ENCODE measurements around the gene NOL9. TPM values are rescaled to one million over a fixed set of nuclear protein-coding genes. Genes with fewer than 3 reads are reported as not detected.
A peak's percentile ranks its signal among the peaks of the same experiment; 100 is the strongest.

Gene NOL9
- polyA plus RNA-seq, 1 of the 3 experiments (the other 2 are of a cell fraction): 7.1 TPM

DNA sequence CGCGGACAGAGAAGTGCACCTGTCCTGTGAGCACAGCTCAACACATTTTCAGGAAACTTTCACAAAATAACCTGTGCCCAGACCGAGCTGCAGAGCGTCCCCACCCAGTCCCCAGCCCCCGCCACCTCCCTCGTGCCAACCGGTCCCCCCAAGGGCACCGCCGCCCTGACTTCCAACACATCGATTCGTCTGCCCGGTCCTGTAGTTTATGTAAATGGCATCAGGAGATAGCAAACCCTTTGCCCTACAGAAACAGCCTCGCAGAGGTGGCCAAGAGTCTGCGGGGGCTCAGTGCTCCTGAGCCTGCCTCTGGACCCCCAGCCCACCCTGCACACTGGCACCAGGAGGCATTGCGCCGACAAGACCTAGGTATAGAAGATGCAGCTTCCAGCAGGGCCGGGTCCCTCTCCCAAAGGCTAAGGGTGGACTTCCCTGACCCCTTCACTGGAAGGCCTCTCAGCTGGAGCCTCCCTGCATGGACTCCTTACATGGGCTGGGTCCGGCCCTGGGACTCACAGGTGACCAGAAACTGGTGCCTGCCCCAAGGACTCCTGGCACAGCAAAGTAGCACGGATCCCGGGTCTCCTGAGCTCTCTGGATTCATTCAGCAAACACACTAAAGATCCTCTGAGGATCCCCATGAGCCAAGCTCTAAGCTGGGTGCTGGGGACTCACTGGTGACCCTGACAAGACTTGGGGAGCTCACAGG, 56.3 kb downstream of the NOL9 start:
- Histone ChIP-seq H3K79me2 (ENCODE audit: insufficient read depth) (peaks cover 7% of the 10 kb centered on the region; the same call in 1 of the 2 replicates), H3F3A (replicated peaks; ENCODE audit: insufficient read depth) (peaks cover 10% of the 10 kb centered on the region), H3K27me3 (ENCODE audit: insufficient read depth) (no peaks in the 10 kb centered on the region), H3K4me1 (ENCODE audit: control insufficient read depth in 1 of 2, insufficient read depth in 2 of 2, low read depth in 1 of 2, low read length in 1 of 2) (peaks cover 0 to 72% of the 10 kb centered on the region in 2 experiments; a peak in 2 of 4 replicates), H3K4me2 (peak overlapping the region; percentile 82; the same call in 1 of the 2 replicates), H2AFZ (ENCODE audit: low read depth) (0 out of 2 replicates have a peak overlapping the region, but pooled peaks have one; percentile 70), H3K9ac (no peak overlapping the region; the same call in 1 of the 2 replicates), H3K4me3 (ENCODE audit: low read depth in 2 of 2, low read length in 1 of 2) (peak overlapping the region; percentile 65 to 67), H4K20me1 (ENCODE audit: insufficient read depth) (no peaks in the 10 kb centered on the region), H3K9me3 (no peaks in the 10 kb centered on the region), H3K36me3 (replicated peaks in 1 of 2; ENCODE audit: control insufficient read depth in 1 of 2, insufficient read depth in 2 of 2, low read length in 1 of 2) (no peaks in the 10 kb centered on the region), H3K27ac (ENCODE audit: low read depth in 2 of 2, low read length in 1 of 2) (peak overlapping the region in 1 of 2 experiments; percentile 78; a peak in 2 of 4 replicates), H3K9me2 (no peaks in the 10 kb centered on the region)
- CTCF ChIA-PET: interaction anchor here (0.7 to 17.4 kb wide), 6 partner anchors 8 to 57 kb away, joined by 3 to 211 read pairs (median 6); partner anchors contain the start of genes PLEKHG5 and TAS1R1
- TF ChIP-seq, protein P1, sequence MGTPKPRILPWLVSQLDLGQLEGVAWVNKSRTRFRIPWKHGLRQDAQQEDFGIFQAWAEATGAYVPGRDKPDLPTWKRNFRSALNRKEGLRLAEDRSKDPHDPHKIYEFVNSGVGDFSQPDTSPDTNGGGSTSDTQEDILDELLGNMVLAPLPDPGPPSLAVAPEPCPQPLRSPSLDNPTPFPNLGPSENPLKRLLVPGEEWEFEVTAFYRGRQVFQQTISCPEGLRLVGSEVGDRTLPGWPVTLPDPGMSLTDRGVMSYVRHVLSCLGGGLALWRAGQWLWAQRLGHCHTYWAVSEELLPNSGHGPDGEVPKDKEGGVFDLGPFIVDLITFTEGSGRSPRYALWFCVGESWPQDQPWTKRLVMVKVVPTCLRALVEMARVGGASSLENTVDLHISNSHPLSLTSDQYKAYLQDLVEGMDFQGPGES (IDR thresholded peaks at IDR 0.05; ENCODE audit: low read depth, low read length): no peak
- TF ChIP-seq NFIC (IDR thresholded peaks at IDR 0.05; ENCODE audit: borderline replicate concordance) (no peak), ELF1 (IDR thresholded peaks at IDR 0.05) (no peak), CHD2 (IDR thresholded peaks at IDR 0.05; ENCODE audit: low read length, partially characterized antibody) (no peak), SMC3 (IDR thresholded peaks at IDR 0.05; ENCODE audit: low read depth, low read length) (no peak), GATA2 (CRISPR knock-in tag; IDR thresholded peaks at IDR 0.05) (no peak), JUND (IDR thresholded peaks at IDR 0.05) (no peak), NRF1 (IDR thresholded peaks at IDR 0.05; ENCODE audit: low read depth, low read length) (no peak), FOXJ3 (CRISPR knock-in tag; IDR thresholded peaks at IDR 0.05) (no peak), RXRA (IDR thresholded peaks at IDR 0.05; ENCODE audit: borderline replicate concordance, low read depth) (no peak), POLR2AphosphoS5 (IDR thresholded peaks at IDR 0.05; ENCODE audit: low read depth, low read length) (no peak)
- TF ChIP-seq, protein P2, sequence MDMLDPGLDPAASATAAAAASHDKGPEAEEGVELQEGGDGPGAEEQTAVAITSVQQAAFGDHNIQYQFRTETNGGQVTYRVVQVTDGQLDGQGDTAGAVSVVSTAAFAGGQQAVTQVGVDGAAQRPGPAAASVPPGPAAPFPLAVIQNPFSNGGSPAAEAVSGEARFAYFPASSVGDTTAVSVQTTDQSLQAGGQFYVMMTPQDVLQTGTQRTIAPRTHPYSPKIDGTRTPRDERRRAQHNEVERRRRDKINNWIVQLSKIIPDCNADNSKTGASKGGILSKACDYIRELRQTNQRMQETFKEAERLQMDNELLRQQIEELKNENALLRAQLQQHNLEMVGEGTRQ (IDR thresholded peaks at IDR 0.05; ENCODE audit: borderline replicate concordance, low read depth, low read length): no peak
- TF ChIP-seq, protein P3, sequence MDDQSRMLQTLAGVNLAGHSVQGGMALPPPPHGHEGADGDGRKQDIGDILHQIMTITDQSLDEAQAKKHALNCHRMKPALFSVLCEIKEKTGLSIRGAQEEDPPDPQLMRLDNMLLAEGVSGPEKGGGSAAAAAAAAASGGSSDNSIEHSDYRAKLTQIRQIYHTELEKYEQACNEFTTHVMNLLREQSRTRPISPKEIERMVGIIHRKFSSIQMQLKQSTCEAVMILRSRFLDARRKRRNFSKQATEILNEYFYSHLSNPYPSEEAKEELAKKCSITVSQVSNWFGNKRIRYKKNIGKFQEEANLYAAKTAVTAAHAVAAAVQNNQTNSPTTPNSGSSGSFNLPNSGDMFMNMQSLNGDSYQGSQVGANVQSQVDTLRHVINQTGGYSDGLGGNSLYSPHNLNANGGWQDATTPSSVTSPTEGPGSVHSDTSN (IDR thresholded peaks at IDR 0.05): no peak
- TF ChIP-seq, protein P4, sequence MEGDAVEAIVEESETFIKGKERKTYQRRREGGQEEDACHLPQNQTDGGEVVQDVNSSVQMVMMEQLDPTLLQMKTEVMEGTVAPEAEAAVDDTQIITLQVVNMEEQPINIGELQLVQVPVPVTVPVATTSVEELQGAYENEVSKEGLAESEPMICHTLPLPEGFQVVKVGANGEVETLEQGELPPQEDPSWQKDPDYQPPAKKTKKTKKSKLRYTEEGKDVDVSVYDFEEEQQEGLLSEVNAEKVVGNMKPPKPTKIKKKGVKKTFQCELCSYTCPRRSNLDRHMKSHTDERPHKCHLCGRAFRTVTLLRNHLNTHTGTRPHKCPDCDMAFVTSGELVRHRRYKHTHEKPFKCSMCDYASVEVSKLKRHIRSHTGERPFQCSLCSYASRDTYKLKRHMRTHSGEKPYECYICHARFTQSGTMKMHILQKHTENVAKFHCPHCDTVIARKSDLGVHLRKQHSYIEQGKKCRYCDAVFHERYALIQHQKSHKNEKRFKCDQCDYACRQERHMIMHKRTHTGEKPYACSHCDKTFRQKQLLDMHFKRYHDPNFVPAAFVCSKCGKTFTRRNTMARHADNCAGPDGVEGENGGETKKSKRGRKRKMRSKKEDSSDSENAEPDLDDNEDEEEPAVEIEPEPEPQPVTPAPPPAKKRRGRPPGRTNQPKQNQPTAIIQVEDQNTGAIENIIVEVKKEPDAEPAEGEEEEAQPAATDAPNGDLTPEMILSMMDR (IDR thresholded peaks at IDR 0.05): no peak
- TF ChIP-seq, protein P5, sequence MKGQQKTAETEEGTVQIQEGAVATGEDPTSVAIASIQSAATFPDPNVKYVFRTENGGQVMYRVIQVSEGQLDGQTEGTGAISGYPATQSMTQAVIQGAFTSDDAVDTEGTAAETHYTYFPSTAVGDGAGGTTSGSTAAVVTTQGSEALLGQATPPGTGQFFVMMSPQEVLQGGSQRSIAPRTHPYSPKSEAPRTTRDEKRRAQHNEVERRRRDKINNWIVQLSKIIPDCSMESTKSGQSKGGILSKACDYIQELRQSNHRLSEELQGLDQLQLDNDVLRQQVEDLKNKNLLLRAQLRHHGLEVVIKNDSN (IDR thresholded peaks at IDR 0.05; ENCODE audit: borderline replicate concordance, low read depth): no peak
- TF ChIP-seq, protein P6, sequence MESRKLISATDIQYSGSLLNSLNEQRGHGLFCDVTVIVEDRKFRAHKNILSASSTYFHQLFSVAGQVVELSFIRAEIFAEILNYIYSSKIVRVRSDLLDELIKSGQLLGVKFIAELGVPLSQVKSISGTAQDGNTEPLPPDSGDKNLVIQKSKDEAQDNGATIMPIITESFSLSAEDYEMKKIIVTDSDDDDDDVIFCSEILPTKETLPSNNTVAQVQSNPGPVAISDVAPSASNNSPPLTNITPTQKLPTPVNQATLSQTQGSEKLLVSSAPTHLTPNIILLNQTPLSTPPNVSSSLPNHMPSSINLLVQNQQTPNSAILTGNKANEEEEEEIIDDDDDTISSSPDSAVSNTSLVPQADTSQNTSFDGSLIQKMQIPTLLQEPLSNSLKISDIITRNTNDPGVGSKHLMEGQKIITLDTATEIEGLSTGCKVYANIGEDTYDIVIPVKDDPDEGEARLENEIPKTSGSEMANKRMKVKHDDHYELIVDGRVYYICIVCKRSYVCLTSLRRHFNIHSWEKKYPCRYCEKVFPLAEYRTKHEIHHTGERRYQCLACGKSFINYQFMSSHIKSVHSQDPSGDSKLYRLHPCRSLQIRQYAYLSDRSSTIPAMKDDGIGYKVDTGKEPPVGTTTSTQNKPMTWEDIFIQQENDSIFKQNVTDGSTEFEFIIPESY (IDR thresholded peaks at IDR 0.05; ENCODE audit: borderline replicate concordance, low read depth): no peak
- DNase-seq: no peak
- POLR2A ChIA-PET: interaction anchor here (1.5 to 1.8 kb wide), 2 partner anchors 9 to 13 kb away, joined by 3 to 10 read pairs; no protein-coding TSS in a partner anchor
- 48% methylated on average over 9 of the region's 20 CpGs for WGBS (ENCODE audit: low lambda C conversion rate)
